ENCODE measurements around the gene FUT8. TPM values are rescaled to one million over a fixed set of nuclear protein-coding genes. Genes with fewer than 3 reads are reported as not detected.

The FUT8 gene
- total RNA-seq, 1 experiment from 2014 or later = 42.3 TPM

DNA sequence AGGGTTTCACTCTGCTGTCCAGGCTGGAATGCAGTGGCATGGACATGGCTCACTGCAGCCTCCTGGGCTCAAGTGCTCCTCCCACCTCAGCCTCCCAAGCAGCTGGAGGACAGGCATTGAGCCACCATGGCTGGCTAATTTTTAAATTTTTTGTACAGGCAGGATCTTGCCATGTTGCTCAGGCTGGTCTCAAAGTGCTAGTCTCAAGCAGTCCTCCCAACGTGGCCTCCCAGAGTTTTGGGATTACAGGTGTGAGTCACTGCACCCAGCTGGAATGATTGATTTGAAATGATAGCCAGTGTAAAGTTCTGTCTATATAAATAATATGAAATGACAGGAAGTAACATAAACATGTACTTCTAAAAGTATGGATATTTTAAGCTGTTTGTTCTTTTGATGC is 172.7 kb downstream of the FUT8 start:
- no peak overlapping the region for H3K27ac ChIP-seq (ENCODE audit: low read depth, low read length)
- BruUV-seq (replicated peaks) = no TSS peak
- ATAC-seq (no peak), DNase-seq (ENCODE audit: low read depth, low spot score) (no peak)
- CTCF ChIA-PET = no interaction called here
- 0 out of 2 replicates have a peak, but pooled peaks cover 3% of the 10 kb centered on the region for H3K9me2 ChIP-seq (ENCODE audit: insufficient read depth)
- no peak overlapping the region for H2AFZ ChIP-seq (ENCODE audit: low read depth, low read length, poor library complexity, severe bottlenecking)
- H3K27me3 ChIP-seq (ENCODE audit: insufficient read depth, low read length) = no peaks in the 10 kb centered on the region
- POLR2A ChIA-PET = no interaction called here
- intact Hi-C loops (cut with micrococcal nuclease) = no loop called here
- RAD21 ChIA-PET (ENCODE audit: low non-redundant PET in 1 of 2, low total read pairs in 2 of 2, uncharacterized antibody in 2 of 2, unreplicated experiment in 2 of 2) = no interaction called here
- H3K9ac ChIP-seq (ENCODE audit: low read length) = no peak overlapping the region
- H3K36me3 ChIP-seq (ENCODE audit: control insufficient read depth in 1 of 2, insufficient read depth in 2 of 2, low read length in 2 of 2) = no peaks in the 10 kb centered on the region
- no peaks in the 10 kb centered on the region for H4K20me1 ChIP-seq (ENCODE audit: insufficient read depth)
- TF ChIP-seq EZH2 (IDR thresholded peaks at IDR 0.05) = no peak
- no peak for TF ChIP-seq POLR2A (IDR thresholded peaks at IDR 0.05; ENCODE audit: borderline replicate concordance, extremely low read depth, insufficient read depth, insufficient read length)
- no peak for TF ChIP-seq FOSL1 (IDR thresholded peaks at IDR 0.05; ENCODE audit: low read depth)
- no peak for TF ChIP-seq SRF (IDR thresholded peaks at IDR 0.05; ENCODE audit: low read depth)
- TF ChIP-seq, protein P1, sequence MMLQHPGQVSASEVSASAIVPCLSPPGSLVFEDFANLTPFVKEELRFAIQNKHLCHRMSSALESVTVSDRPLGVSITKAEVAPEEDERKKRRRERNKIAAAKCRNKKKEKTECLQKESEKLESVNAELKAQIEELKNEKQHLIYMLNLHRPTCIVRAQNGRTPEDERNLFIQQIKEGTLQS (IDR thresholded peaks at IDR 0.05) = no peak
- TF ChIP-seq TCF7L2 (IDR thresholded peaks at IDR 0.05; ENCODE audit: borderline replicate concordance, extremely low read depth, insufficient read depth, insufficient read length) = no peak
- TF ChIP-seq, protein P2, sequence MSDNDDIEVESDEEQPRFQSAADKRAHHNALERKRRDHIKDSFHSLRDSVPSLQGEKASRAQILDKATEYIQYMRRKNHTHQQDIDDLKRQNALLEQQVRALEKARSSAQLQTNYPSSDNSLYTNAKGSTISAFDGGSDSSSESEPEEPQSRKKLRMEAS (IDR thresholded peaks at IDR 0.05) = no peak
- no peak for TF ChIP-seq POLR2AphosphoS5 (IDR thresholded peaks at IDR 0.05; ENCODE audit: low read depth, low read length)
- TF ChIP-seq ELF1 (IDR thresholded peaks at IDR 0.05; ENCODE audit: borderline replicate concordance, low read depth) = no peak
- no peak for TF ChIP-seq CTCF (IDR thresholded peaks at IDR 0.05 in 2 of 3, conservative IDR thresholded peaks at IDR 0.05 in 1 of 3; ENCODE audit: borderline replicate concordance in 1 of 3, insufficient read depth in 1 of 3, low read depth in 2 of 3, low read length in 2 of 3)
- no peak for TF ChIP-seq JUND (IDR thresholded peaks at IDR 0.05)
- TF ChIP-seq SIN3A (IDR thresholded peaks at IDR 0.05; ENCODE audit: low read depth) = no peak
- TF ChIP-seq, protein P3, sequence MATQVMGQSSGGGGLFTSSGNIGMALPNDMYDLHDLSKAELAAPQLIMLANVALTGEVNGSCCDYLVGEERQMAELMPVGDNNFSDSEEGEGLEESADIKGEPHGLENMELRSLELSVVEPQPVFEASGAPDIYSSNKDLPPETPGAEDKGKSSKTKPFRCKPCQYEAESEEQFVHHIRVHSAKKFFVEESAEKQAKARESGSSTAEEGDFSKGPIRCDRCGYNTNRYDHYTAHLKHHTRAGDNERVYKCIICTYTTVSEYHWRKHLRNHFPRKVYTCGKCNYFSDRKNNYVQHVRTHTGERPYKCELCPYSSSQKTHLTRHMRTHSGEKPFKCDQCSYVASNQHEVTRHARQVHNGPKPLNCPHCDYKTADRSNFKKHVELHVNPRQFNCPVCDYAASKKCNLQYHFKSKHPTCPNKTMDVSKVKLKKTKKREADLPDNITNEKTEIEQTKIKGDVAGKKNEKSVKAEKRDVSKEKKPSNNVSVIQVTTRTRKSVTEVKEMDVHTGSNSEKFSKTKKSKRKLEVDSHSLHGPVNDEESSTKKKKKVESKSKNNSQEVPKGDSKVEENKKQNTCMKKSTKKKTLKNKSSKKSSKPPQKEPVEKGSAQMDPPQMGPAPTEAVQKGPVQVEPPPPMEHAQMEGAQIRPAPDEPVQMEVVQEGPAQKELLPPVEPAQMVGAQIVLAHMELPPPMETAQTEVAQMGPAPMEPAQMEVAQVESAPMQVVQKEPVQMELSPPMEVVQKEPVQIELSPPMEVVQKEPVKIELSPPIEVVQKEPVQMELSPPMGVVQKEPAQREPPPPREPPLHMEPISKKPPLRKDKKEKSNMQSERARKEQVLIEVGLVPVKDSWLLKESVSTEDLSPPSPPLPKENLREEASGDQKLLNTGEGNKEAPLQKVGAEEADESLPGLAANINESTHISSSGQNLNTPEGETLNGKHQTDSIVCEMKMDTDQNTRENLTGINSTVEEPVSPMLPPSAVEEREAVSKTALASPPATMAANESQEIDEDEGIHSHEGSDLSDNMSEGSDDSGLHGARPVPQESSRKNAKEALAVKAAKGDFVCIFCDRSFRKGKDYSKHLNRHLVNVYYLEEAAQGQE (IDR thresholded peaks at IDR 0.05; ENCODE audit: low read depth) = no peak
- TF ChIP-seq CEBPB (IDR thresholded peaks at IDR 0.05; ENCODE audit: low read depth) = no peak
- no peak for TF ChIP-seq CBX3 (IDR thresholded peaks at IDR 0.05; ENCODE audit: low read depth)
- no peak for TF ChIP-seq EGR1 (IDR thresholded peaks at IDR 0.05; ENCODE audit: low read depth)
- no peak for TF ChIP-seq SP1 (IDR thresholded peaks at IDR 0.05; ENCODE audit: low read depth)
- no peak overlapping the region for H3K4me3 ChIP-seq (replicated peaks in 1 of 2; ENCODE audit: low read depth in 1 of 2, low read length in 2 of 2)
- no peaks in the 10 kb centered on the region for H3K9me3 ChIP-seq (ENCODE audit: control insufficient read depth in 1 of 2, insufficient read depth in 1 of 2, low read depth in 1 of 2, low read length in 2 of 2)
- H3K4me1 ChIP-seq (ENCODE audit: control insufficient read depth in 1 of 2, insufficient read depth in 2 of 2, low read length in 2 of 2) = no peaks in the 10 kb centered on the region
- no peaks in the 10 kb centered on the region for H3K79me2 ChIP-seq (ENCODE audit: insufficient read depth, low read length)
- no peak overlapping the region for H3K4me2 ChIP-seq (ENCODE audit: low read length)

Measured in HCT116 (cell line).